Heart right ventricle (tissue), 16 donors: ENCODE results near the gene ARMC9. TPM values are rescaled to one million over a fixed set of nuclear protein-coding genes. Genes with fewer than 3 reads are reported as not detected.

Source experiments
- ATAC-seq, 8 donors: fragments of 200-7000 bp; cut with Tn5 transposase; one replicate each; pipeline ENCODE4 v1.9.1; 2020; ENCODE audit warnings: mild to moderate bottlenecking in 8 of 8, moderate library complexity in 8 of 8, moderate number of reproducible peaks in 1 of 8
- DNase-seq, 2 donors: peaks; one replicate each; pipeline ENCODE4 v3.0.0-alpha.2; 2020
- H3K27ac ChIP-seq, 10 donors: fragments of 200-600 bp; sonication (generic) in 2 of 10; one replicate each; pipeline versions ENCODE4 v1.5.0 to v1.8.0; 2020 to 2022; ENCODE audit warnings: mild to moderate bottlenecking in 3 of 10
- H3K27me3 ChIP-seq, 7 donors: fragments of 200-600 bp; one replicate each; pipeline ENCODE4 v1.8.0; 2021 to 2022; ENCODE audit warnings: mild to moderate bottlenecking in 2 of 7
- H3K36me3 ChIP-seq, 9 donors: fragments of 200-600 bp; sonication (generic) in 1 of 9; one replicate each; pipeline versions ENCODE4 v1.5.0 to v1.8.0; 2020 to 2022; ENCODE audit warnings: mild to moderate bottlenecking in 2 of 9
- H3K4me1 ChIP-seq, 9 donors: fragments of 200-600 bp; sonication (generic) in 1 of 9; one replicate each; pipeline versions ENCODE4 v1.5.0 to v1.8.0; 2020 to 2022; ENCODE audit warnings: mild to moderate bottlenecking in 4 of 9
- H3K4me3 ChIP-seq, 10 donors: fragments of 200-600 bp; sonication (generic) in 2 of 10; one replicate each; pipeline versions ENCODE4 v1.5.0 to v1.8.0; 2020 to 2022; ENCODE audit warnings: mild to moderate bottlenecking in 7 of 10, moderate library complexity in 2 of 10
- H3K9me3 ChIP-seq, 11 donors: fragments of 200-600 bp in 10 of 11; sonication (generic) in 2 of 11; one replicate each; pipeline versions ENCODE4 v1.5.0 to v1.8.0; 2013 to 2022; ENCODE audit warnings: mild to moderate bottlenecking in 2 of 11, control low read depth in 1 of 11, moderate library complexity in 1 of 11
- CTCF ChIP-seq, 9 donors: fragments of 200-600 bp; sonication (generic) in 2 of 9; IDR thresholded peaks; one replicate each; pipeline versions ENCODE4 v1.5.0 to v1.8.0; 2021 to 2022; ENCODE audit warnings: antibody characterized with exemption in 9 of 9, mild to moderate bottlenecking in 5 of 9, moderate library complexity in 1 of 9
- WGBS, 2 donors: extraction: QIAGEN DNeasy Blood & Tissue Kit; methylation state at CpG; one replicate each; pipeline ENCODE4 v1.1.7; 2013; ENCODE audit warnings: inconsistent platforms in 1 of 2; 5-methylcytosine and 5-hydroxymethylcytosine counted together
- intact Hi-C, 10 donors: fragments of 100-400 bp; cut with DNase I; formaldehyde crosslinking; loops; one replicate each; pipeline versions ENCODE4 v1.11.1 to v1.14.2; 2022
- polyA plus RNA-seq, 2 donors: library from polyadenylated mRNA; stranded (reverse); fragments of 200-250 nt; gene quantifications; one replicate each; pipeline ENCODE4 v1.2.3, GENCODE V29; 2013
- total RNA-seq, 10 donors: library from RNA; stranded (reverse); fragmentation: NEBNext Ultra II Directional in 3 of 10; extraction: Animal tissue kit (Norgen Biotek cat#: 25700) in 3 of 10; gene quantifications; one replicate each; pipeline versions ENCODE4 v1.2.1 to v1.2.4, GENCODE V29; 2021 to 2023
- donor health status: Arrhythmogenic right ventricular cardiomyopathy.
- donor health status: ischemic (EF 13 %, LVEDD 7.1; RV severe dilation, severe dysfunction).
- donor health status: healthy with polysubstance abuse.
- donor health status: DM: no; HTN: yes; CAD: no.
- donor health status: DM: no; HTN: no; CAD: no.
- donor health status: ischemic (EF 25% LVEDD 6.9; RV normal size, moderate dysfunction).
- donor health status: ischemic (EF 25% LVEDD 5.7; RV mildly dilated, moderate dysfunction).
- donor health status: healthy.
- donor health status: DM: yes; HTN: yes; CAD: no.
- donor health status: Ischemic cardiomyopathy.
- donor health status: ischemic (EF 35%, LVEDD 5.7; RV mildly dilated, moderate dysfunction).
- donor health status: nonischemic (EF 11% LVEDD 7.7; RV severe dilation, severe dysfunction).
- donor health status: DM: yes; HTN: yes; CAD: no.
- donor health status: PGD.
- donor health status: ischemic (EF 29% LVEDD 5.4; RV normal size, mild dysfunction).
- donor health status: nonischemic (EF 23%, LVEDD 6.1; RV moderate dilation, normal function).

Gene ARMC9
- total and polyA plus RNA-seq, 12 donors, result 1.6 to 6.8 (median 2.3) TPM

GRCh38 chr2:231386446-231386845, 188.0 kb downstream of the ARMC9 start:
- H3K4me3 ChIP-seq, result no peak overlapping the region
- no peak for TF ChIP-seq CTCF (IDR thresholded peaks at IDR 0.05)
- ATAC-seq (no peak), DNase-seq (no peak)
- intact Hi-C loops, result no loop called here
- 82 to 86% methylated on average over 3 of the region's 3 CpGs for WGBS, 2 donors
- H3K4me1 ChIP-seq, result peaks cover 0 to 26% (median 0%) of the 10 kb centered on the region in 9 donors
- no peaks in the 10 kb centered on the region for H3K36me3 ChIP-seq
- H3K9me3 ChIP-seq, result peaks cover 0 to 13% (median 4%) of the 10 kb centered on the region in 11 donors
- H3K27me3 ChIP-seq, result no peaks in the 10 kb centered on the region
- H3K27ac ChIP-seq, result no peak overlapping the region

- intact Hi-C loops, result no loop called here
- 54 to 60% methylated on average over 24 to 26 of the region's 26 CpGs for WGBS, 2 donors
- Histone ChIP-seq H3K27me3 (no peaks in the 10 kb centered on the region), H3K4me3 (no peak overlapping the region), H3K36me3 (no peaks in the 10 kb centered on the region), H3K27ac (peak overlapping the region in 4 of 10 donors; percentile 26 to 58 (median 44)), H3K4me1 (peaks cover 0 to 31% (median 0%) of the 10 kb centered on the region in 9 donors), H3K9me3 (peaks cover 0 to 13% (median 4%) of the 10 kb centered on the region in 11 donors)
- ATAC-seq, result peak; percentile 59 to 90 (median 82)
- TF ChIP-seq CTCF (IDR thresholded peaks at IDR 0.05), result peak in 2 of 9 donors; percentile 13 to 16
- DNase-seq, result peak; percentile 63 to 71
Observed at GRCh38 chr2:231387904-231388724, 189.7 kb downstream of the ARMC9 start.

GRCh38 chr2:231388725-231389346, 190.4 kb downstream of the ARMC9 start:
- DNase-seq (no peak), ATAC-seq (peak in 2 of 8 donors; percentile 10 to 11)
- peaks cover 0 to 5% (median 0%) of the 10 kb centered on the region in 7 donors for H3K27me3 ChIP-seq
- peaks cover 0 to 31% (median 0%) of the 10 kb centered on the region in 9 donors for H3K4me1 ChIP-seq
- no peaks in the 10 kb centered on the region for H3K36me3 ChIP-seq
- no peak overlapping the region for H3K4me3 ChIP-seq
- 88 to 92% methylated on average over 15 of the region's 15 CpGs for WGBS, 2 donors
- peaks cover 0 to 13% (median 4%) of the 10 kb centered on the region in 11 donors for H3K9me3 ChIP-seq
- H3K27ac ChIP-seq, result peak overlapping the region in 4 of 10 donors; percentile 26 to 58 (median 44)
- TF ChIP-seq CTCF (IDR thresholded peaks at IDR 0.05), result no peak
- intact Hi-C loops, result no loop called here

- H3K9me3 ChIP-seq, result no peaks in the 10 kb centered on the region
- intact Hi-C loops, result loop anchor here in 1 of 10 donors (5.0 kb wide), 1 partner anchor 93 kb away; no protein-coding TSS in a partner anchor
- peaks cover 0 to 21% (median 11%) of the 10 kb centered on the region in 7 donors for H3K27me3 ChIP-seq
- peaks cover 0 to 37% (median 0%) of the 10 kb centered on the region in 9 donors for H3K4me1 ChIP-seq
- WGBS, 2 donors, result 74 to 84% methylated on average over 8 of the region's 8 CpGs
- TF ChIP-seq CTCF (IDR thresholded peaks at IDR 0.05), result no peak
- DNase-seq (no peak), ATAC-seq (no peak)
- no peaks in the 10 kb centered on the region for H3K36me3 ChIP-seq
- H3K27ac ChIP-seq, result no peak overlapping the region
- H3K4me3 ChIP-seq, result no peak overlapping the region
Observed at GRCh38 chr2:231390667-231391066, 192.2 kb downstream of the ARMC9 start.
